GM19467 (cell line): ENCODE results near the gene RANBP3L.
"Not testable (repeated sequence)": the region's sequence is repeated elsewhere in the genome, so short reads cannot be mapped to it uniquely, and the experiment has no call there.

Source experiments
- ATAC-seq: cut with Tn5 transposase; IDR thresholded peaks from one replicate; pipeline ENCODE4 v1.9.1; 2021; ENCODE audit warnings: mild to moderate bottlenecking, moderate library complexity; ENCODE audit not compliant: unreplicated experiment

RANBP3L gene

GRCh38 chr5:36209664-36210063, 92.0 kb downstream of the RANBP3L start:
- no peak for ATAC-seq

GRCh38 chr5:36208786-36209185, 92.9 kb downstream of the RANBP3L start:
- no peak for ATAC-seq

- ATAC-seq, result no peak
Observed at GRCh38 chr5:36206913-36207312, 94.8 kb downstream of the RANBP3L start.

- ATAC-seq, result no peak
Observed at GRCh38 chr5:36205329-36205728, 96.4 kb downstream of the RANBP3L start.

- ATAC-seq, result no peak
Observed at GRCh38 chr5:36202521-36202961, 99.2 kb downstream of the RANBP3L start.

- no peak for ATAC-seq
Observed at GRCh38 chr5:36200513-36200912, 101.2 kb downstream of the RANBP3L start.

GRCh38 chr5:36199620-36200019, 102.1 kb downstream of the RANBP3L start:
- no peak for ATAC-seq

- ATAC-seq, result not testable (repeated sequence)
Observed at GRCh38 chr5:36198783-36199182, 102.9 kb downstream of the RANBP3L start.
